ENCODE measurements around the gene PPL. TPM values are rescaled to one million over a fixed set of nuclear protein-coding genes. Genes with fewer than 3 reads are reported as not detected.

PPL gene
- total RNA-seq, 1 experiment from 2014 or later: 0.04 TPM

DNA sequence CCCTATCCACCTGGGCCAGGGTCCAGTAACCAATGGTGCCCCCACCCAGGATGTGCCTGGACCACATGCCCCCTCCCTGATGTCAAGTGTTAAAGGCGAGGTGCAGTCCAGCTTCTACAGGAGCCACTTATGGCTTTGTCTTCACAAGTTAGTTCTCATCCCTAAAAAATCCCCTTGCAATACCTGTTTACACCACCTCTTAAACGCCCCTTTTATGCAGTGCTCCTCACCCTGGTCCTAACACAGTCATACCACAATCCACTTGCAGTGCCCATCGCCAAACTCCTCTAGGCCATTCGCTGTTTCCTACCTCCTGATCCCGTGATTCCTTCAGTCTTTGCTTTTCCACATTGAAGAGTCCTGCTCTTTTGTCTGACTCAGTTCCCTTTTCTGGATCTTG is 97.0 kb downstream of the PPL start:
- no TSS peak for BruUV-seq (replicated peaks)
- CTCF ChIA-PET: no interaction called here
- intact Hi-C loops (cut with micrococcal nuclease; ENCODE audit: unreplicated experiment): loop anchor here (10.0 kb wide), 1 partner anchor 255 kb away; the partner anchor contains the start of gene EEF2KMT
- H3K4me3 ChIP-seq (ENCODE audit: low read depth, low read length, poor library complexity, severe bottlenecking): no peak overlapping the region
- no peak overlapping the region for H3K27ac ChIP-seq (ENCODE audit: low read depth, low read length, poor library complexity, severe bottlenecking)
- POLR2A ChIA-PET (ENCODE audit: low non-redundant PET): no interaction called here
- H3K36me3 ChIP-seq (ENCODE audit: insufficient read depth, low read length, poor library complexity, severe bottlenecking): peaks cover 80% of the 10 kb centered on the region
- H3K9me3 ChIP-seq (ENCODE audit: low read depth, low read length, poor library complexity, severe bottlenecking): no peaks in the 10 kb centered on the region
- H3K27me3 ChIP-seq (replicated peaks; ENCODE audit: insufficient read depth, low read depth, low read length, poor library complexity): no peaks in the 10 kb centered on the region
- no peak for DNase-seq (ENCODE audit: low spot score)
- H3K4me1 ChIP-seq (ENCODE audit: insufficient read depth, low read length, poor library complexity, severe bottlenecking): no peaks in the 10 kb centered on the region
- TF ChIP-seq, protein P1, sequence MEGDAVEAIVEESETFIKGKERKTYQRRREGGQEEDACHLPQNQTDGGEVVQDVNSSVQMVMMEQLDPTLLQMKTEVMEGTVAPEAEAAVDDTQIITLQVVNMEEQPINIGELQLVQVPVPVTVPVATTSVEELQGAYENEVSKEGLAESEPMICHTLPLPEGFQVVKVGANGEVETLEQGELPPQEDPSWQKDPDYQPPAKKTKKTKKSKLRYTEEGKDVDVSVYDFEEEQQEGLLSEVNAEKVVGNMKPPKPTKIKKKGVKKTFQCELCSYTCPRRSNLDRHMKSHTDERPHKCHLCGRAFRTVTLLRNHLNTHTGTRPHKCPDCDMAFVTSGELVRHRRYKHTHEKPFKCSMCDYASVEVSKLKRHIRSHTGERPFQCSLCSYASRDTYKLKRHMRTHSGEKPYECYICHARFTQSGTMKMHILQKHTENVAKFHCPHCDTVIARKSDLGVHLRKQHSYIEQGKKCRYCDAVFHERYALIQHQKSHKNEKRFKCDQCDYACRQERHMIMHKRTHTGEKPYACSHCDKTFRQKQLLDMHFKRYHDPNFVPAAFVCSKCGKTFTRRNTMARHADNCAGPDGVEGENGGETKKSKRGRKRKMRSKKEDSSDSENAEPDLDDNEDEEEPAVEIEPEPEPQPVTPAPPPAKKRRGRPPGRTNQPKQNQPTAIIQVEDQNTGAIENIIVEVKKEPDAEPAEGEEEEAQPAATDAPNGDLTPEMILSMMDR (conservative IDR thresholded peaks at IDR 0.05; ENCODE audit: low read depth, low read length): no peak
- no peak for TF ChIP-seq EZH2 (IDR thresholded peaks at IDR 0.05; ENCODE audit: borderline replicate concordance, low read depth, low read length, poor library complexity, severe bottlenecking)

DNA sequence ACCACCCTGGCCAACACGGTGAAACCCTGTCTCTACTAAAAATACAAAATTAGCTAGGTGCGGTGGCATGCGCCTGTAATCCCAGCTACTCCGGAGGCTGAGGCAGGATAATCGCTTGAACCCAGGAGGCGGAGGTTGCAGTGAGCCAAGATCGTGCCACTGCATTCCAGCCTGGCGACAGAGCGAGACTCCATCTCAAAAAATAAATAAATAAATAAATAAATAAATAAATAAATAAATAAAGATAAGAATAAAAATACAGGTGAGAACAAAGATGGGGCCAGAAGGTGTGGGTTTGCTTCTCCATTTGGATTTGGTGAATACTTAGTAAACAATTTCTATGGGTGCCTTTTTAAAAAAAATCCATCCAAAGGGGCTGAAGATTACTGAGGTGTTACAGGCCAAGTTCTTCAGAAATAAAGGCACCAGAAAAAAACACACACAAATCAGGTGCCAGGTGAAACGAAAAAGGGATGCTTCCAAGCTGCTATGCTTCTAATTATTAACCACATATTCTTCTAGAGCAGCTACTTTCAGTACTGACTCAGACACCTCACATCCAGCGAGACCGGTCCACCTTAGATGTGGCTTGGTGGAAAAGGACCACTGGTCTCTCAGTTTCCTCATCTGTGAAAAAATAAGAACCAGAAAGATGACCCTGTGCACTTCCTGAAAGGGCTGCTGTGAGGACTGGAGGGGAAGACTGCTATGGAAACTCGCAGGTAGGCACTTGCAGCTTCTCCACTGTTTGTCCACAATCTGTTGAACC is 99.0 kb downstream of the PPL start:
- DNase-seq (ENCODE audit: low spot score): no peak
- no peaks in the 10 kb centered on the region for H3K9me3 ChIP-seq (ENCODE audit: low read depth, low read length, poor library complexity, severe bottlenecking)
- peaks cover 71% of the 10 kb centered on the region for H3K36me3 ChIP-seq (ENCODE audit: insufficient read depth, low read length, poor library complexity, severe bottlenecking)
- H3K4me3 ChIP-seq (ENCODE audit: low read depth, low read length, poor library complexity, severe bottlenecking): no peak overlapping the region
- BruUV-seq (replicated peaks): no TSS peak
- no peak overlapping the region for H3K27ac ChIP-seq (ENCODE audit: low read depth, low read length, poor library complexity, severe bottlenecking)
- CTCF ChIA-PET: no interaction called here
- POLR2A ChIA-PET (ENCODE audit: low non-redundant PET): no interaction called here
- H3K27me3 ChIP-seq (replicated peaks; ENCODE audit: insufficient read depth, low read depth, low read length, poor library complexity): no peaks in the 10 kb centered on the region
- H3K4me1 ChIP-seq (ENCODE audit: insufficient read depth, low read length, poor library complexity, severe bottlenecking): no peaks in the 10 kb centered on the region
- TF ChIP-seq, protein P1 (conservative IDR thresholded peaks at IDR 0.05; ENCODE audit: low read depth, low read length): no peak
- no peak for TF ChIP-seq EZH2 (IDR thresholded peaks at IDR 0.05; ENCODE audit: borderline replicate concordance, low read depth, low read length, poor library complexity, severe bottlenecking)
- intact Hi-C loops (cut with micrococcal nuclease; ENCODE audit: unreplicated experiment): no loop called here

DNA sequence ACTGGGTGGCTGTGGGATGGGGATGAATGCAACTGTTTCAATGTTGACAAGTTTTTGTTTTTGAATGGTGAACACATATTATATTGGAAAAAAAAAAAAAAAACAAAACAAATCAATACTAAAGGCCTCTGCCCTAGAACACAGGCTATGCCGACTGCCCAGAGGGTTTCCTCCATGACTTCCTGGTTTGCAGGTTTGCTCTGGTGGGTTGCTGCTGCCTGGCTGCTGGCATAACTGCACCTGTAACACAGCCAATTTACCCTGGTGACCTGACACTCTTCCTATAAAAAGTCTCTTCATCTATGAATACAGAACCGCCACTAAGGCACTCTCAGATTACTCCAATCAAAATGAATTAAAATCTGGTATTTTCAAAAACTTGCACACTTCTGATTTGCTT is 100.2 kb downstream of the PPL start:
- ChIA-PET CTCF (no interaction called here), POLR2A (ENCODE audit: low non-redundant PET) (no interaction called here)
- no TSS peak for BruUV-seq (replicated peaks)
- intact Hi-C loops (cut with micrococcal nuclease; ENCODE audit: unreplicated experiment): no loop called here
- H3K9me3 ChIP-seq (ENCODE audit: low read depth, low read length, poor library complexity, severe bottlenecking): no peaks in the 10 kb centered on the region
- DNase-seq (ENCODE audit: low spot score): no peak
- no peak overlapping the region for H3K27ac ChIP-seq (ENCODE audit: low read depth, low read length, poor library complexity, severe bottlenecking)
- H3K27me3 ChIP-seq (replicated peaks; ENCODE audit: insufficient read depth, low read depth, low read length, poor library complexity): no peaks in the 10 kb centered on the region
- H3K4me3 ChIP-seq (ENCODE audit: low read depth, low read length, poor library complexity, severe bottlenecking): no peak overlapping the region
- TF ChIP-seq, protein P1 (conservative IDR thresholded peaks at IDR 0.05; ENCODE audit: low read depth, low read length): no peak
- no peak for TF ChIP-seq EZH2 (IDR thresholded peaks at IDR 0.05; ENCODE audit: borderline replicate concordance, low read depth, low read length, poor library complexity, severe bottlenecking)
- no peaks in the 10 kb centered on the region for H3K4me1 ChIP-seq (ENCODE audit: insufficient read depth, low read length, poor library complexity, severe bottlenecking)
- peaks cover 75% of the 10 kb centered on the region for H3K36me3 ChIP-seq (ENCODE audit: insufficient read depth, low read length, poor library complexity, severe bottlenecking)
